HepG2 (cell line): ENCODE data around the gene CUL2.

ENCODE experiments used
- NFIC ChIP-seq: IDR thresholded peaks from 2 replicates; pipeline ENCODE4 v1.6.1; 2012; ENCODE audit warnings: mild to moderate bottlenecking, low read length, inconsistent platforms
- NFYC ChIP-seq: IDR thresholded peaks from 2 replicates; pipeline ENCODE4 v1.6.1; 2016; ENCODE audit warnings: missing genetic modification reagents, missing compliant biosample characterization
- NR2F6 ChIP-seq, 2 experiments: IDR thresholded peaks; 2 replicates each; pipeline ENCODE4 v1.6.1; 2016; ENCODE audit warnings: antibody characterized with exemption in 1 of 2, mild to moderate bottlenecking in 1 of 2
- ZNF333 ChIP-seq: sonication (generic); formaldehyde crosslinking; IDR thresholded peaks from 2 replicates; pipeline ENCODE4 v1.4.0; 2020; ENCODE audit warnings: mild to moderate bottlenecking, missing genetic modification reagents, borderline replicate concordance

- no peak for TF ChIP-seq NFYC (CRISPR knock-in tag)
- no peak for TF ChIP-seq ZNF333
- TF ChIP-seq NFIC, result no peak
- TF ChIP-seq NR2F6 (IDR thresholded peaks at IDR 0.05), result no peak
- TF ChIP-seq NR2F6 (CRISPR knock-in tag; IDR thresholded peaks at IDR 0.05), result no peak
Measured at GRCh38 chr10:35043796-35044344, 46.3 kb downstream of the CUL2 start.
